Measurements from ENCODE around the gene SPINDOC.

Gene SPINDOC

DNA sequence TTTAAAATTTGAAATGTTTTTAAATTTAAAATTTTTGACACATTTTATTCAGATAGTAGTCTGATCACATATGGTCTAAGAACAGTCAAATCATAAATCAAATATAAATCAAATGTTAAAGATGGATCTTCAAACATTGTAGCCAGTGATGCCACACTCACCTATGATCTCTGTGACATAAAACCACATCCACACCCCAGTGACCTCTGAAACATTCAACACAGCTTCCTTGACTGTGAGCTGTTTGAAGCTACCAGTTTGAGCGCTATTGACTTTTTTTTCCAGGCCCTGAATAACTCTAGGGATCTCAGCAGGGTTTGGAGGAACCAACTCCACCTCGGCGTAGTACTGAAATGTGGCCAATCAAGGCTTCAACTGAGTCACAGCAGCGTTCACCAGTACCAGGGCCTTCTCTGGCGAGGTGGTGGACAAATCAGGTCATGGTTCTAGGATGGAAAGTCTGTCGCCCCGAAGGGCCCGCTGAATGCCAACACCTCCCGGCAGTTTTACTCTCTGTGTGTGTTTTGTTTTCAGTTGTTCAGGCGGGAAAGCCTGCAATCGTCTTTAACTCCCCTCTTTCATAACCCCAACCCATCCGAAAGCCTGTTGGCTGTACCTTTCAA is 21.4 kb downstream of the SPINDOC start:
- DNase-seq, result no peak

DNA sequence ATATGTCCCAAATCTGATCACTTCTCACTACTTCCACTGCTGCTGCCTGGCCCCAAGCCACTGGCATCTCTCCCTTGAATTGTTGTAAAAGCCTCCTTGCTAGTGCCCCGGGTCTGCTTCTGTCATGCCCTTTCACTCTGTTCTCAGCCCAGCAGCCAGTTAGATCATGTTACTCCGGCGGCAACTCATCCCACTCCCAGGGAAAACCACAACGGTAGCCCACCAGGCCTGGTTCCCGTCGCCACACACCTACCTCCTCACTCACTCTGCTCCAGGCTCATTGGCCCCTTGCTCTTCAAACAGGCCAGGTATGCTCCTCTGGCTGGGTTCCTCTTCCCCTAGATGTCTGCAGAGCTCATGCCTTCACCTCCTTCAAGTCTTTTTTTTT is 21.9 kb downstream of the SPINDOC start:
- DNase-seq, result no peak

DNA sequence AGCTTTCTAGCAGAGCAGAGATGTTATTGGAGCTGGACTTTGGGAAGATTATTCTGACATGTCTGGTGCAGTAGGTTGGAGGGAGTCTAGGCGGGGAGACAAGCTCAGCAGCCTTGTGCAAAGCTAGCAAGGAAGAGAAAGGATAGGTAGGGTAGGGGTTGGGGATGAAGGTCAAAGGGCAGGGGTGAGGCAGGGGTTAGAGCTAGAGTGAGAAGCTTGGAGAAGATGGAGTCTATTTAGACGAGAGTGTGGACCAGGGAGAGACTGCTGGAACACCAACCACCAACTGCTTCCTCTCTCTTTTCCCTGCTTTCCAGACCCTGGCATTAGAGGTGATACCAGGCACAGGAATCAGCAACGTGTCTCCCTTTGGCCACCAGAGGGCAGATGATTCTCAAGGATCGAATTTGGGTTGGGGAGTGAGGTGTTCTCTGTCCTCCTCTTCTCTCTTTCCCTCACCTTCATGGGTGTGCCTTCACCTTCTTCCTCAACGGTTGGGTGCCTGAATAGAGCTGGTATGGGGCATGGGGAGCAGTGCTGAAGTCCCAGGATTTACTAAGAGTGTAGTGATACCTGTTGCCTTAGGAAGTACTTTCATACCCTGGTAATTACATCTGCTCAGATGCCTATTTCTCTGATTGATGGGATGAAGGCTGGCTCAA is 23.9 kb downstream of the SPINDOC start:
- DNase-seq, result peak; percentile 85

DNA sequence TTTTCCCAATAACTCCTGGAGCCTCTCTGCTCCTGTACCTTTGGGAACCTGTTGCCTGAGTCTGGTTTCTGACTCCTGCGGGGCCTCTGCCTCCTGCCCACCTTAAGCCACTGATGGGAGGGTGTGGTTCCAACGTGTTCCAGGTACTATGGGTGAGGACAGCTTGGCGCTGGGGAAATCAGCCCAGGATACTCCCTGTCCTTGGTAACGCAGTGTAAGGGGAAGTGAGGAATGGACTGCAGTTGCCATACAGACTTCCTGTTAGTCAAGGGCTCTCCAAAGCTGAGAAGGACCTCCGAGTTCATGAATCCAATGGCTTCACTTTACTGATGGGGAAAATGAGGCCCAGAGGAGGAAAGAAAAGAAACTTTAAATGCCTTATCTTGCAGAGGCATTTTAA is 24.5 kb downstream of the SPINDOC start:
- no peak for DNase-seq

DNA sequence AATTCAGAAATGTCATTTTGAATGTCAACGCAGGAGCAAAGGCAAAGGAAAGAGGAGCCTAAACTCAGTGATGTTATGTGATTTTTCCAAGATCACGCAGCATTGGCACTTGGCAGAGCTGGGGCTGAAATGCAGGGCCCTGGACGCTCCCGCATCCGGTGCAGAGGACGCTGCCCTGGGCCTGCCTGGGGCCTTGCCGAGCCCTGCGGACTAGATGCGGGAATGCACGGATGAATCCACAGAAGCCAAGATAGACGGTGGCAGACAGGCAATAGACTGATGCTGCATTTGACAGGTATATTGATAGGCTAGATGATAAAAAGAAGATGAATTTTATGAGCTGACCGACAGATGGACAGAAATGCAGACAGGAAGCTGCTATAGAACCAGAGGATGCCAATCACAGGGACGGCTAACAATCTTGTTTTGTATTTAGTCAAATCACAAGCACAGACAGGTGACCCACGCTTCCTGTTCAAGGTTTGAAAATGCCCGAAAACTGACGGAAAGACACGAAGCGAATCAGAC is 25.0 kb downstream of the SPINDOC start:
- DNase-seq, result no peak

DNA sequence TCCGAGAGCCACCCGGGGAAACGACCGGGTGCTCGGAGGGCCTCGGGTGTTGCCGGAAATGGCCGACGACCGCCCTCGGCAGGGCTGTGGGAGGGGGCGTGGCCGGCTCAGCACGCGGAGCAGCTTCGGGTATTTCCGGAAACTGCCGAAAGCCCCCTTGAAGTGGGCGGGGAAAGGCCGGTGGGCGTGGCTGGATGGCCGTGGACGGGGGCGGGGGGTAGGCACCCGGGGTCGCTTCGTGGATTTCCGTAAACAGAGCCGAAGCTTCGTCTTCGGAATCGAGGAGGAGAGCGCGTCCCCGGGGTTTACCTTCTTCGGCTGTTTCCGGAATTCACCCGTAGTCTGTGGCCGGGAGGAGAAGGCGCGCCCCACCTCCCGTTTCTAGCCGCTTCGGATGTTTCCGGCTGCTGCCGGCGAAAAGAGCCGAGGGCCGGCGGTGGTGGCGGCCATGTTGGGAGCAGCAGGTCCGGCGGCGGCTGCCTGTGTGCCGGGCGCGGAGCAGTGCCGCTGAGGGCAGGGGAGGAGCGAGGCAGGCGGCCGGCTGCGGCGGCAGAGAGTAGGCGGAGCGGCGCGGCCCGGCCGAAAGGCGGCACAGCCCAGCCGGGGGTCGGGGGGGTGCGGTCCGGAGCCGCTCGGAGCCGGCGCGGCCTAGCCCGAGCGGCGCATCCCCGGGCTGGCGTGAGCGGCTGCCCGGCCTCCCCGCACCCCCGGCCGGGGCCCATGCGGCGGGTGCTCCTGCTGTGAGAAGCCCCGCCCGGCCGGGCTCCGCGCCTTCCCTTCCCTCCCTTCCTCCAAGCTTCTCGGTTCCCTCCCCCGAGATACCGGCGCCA is 25.6 kb downstream of the SPINDOC start, which contains the start of gene MARK2:
Gene MARK2 (plus strand): TSS at position 433 of the 830 bp plus-strand sequence. CDS start 397 bp downstream, at position 830.
- DNase-seq, result peak; percentile 99

DNA sequence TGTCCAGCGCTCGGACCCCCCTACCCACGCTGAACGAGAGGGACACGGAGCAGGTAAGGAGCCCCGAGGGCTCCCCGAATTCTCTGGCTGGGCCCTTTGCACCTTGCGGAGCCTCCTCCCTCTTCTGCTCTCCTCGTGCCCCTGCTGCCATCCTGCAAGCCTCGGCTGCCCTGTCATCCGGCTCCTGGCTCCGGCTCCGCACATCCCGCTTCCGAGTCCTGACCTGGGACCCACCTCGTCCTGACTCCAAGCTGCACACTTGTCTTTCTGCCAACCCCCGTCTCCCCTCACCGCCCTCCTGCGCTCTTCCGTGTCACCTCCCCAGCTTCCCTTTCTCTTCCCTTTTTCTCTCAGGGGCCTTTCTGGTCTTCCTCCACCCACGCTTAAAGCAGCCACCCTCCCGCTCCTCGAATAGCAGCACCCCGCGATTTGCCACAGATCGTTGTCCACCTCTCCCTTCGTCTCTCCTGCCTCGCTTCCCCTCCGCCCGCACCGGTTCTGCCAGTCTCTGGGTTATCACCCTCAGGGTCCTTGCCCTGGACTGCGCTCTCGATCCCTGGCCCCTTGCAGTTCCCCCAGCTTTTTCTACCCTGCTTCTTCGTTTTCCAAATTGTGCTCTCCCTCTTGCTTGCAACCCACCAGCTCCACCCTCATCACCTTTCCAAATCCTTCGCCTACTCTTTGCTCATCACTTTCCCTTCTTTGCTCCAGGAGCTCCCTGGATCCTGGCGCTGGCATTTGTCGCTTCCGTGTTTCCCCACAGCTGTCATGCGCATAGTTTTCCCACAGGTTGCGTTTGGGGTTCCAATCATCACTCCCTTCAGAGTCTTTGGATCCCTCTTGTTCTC is 26.5 kb downstream of the SPINDOC start:
- DNase-seq, result no peak

DNA sequence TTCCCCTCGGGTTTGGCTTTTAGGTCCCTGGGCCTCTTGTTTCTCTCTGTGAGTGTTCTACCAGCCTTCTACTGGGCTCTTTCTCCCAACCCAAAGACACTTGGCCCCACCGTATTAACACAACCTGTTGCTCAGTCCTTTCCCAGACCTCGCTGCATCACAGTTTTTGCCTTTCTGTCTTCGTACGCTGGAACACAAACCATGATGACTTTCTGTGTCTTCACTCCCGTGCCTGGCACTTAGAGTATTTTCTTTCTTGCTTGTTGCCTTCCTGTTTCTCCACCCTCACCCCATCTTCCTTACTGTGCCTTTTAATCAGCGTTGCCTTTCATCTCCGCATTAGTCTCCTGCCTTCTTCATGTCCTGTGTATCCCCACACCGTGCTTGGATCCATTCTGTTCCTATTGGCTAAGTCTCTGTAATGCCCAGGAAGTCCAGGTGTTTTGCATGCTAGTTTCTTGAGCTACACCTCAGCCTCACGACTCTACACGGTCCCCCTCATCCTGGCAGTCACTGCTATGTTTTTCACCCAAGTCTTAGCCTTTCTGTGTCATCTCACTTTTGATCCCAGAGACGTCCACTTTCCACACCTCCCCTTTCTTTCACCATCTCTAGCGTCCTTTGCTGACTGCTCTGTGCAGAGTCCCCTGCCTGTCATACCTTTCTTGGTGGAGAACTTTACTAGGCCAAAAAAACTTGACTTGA is 27.3 kb downstream of the SPINDOC start:
- no peak for DNase-seq

DNA sequence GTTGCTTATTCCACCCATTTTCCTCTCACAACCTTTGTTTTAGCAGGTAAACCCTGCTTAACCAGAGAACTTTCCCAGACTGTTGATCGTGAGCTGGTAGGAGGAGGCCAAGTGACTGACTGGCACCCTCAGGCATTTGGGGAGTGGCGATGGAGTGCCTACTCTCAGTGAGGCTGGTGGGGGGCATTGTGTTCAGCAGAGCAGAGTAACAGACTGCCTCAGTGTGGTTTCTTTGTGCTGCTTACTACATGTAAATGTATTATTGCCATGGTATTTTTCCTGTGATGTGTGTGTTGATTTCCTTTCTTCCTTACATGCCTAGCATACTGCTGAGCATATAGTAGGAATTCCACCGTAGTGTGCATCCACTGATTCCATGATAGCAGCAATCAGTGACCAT is 28.3 kb downstream of the SPINDOC start:
- DNase-seq, result no peak

DNA sequence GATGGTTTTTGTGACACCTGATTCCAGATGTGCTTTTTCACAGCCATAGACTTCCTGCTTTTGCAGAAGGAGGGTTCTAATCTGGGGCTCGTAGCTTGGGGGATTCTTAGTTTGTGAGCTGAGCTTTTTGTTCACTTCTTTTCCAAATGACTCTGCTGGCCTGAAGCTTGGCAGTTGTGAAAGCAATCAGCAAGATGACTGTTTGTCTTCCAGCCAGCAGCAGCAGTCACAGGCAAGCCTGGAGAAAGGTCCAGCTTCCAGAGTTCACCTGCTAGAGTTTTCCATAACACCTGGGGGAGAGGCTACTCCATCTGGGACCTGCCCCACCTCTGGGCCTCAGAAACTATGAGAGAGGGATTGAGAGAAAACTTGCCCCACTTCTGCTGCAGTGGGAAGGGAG is 29.8 kb downstream of the SPINDOC start:
- no peak for DNase-seq

DNA sequence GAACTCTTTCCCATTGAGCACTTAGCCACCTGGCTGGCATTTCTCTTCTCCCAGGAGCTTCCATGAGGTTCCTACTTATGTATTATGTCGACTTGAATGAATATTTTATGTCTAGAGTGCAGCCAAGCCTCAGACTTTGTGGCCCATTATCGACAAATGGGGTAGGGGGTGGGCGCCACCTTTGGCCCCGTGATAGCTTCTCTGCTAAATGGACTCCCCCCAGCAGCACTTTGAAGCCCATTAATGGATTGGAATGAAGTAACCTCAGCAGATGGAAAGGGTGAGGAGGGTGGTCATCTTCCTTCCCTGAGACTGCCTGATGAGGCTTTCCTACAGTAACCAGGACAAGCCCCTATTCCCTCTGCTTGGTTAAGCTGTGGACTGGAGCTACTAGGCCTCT is 31.6 kb downstream of the SPINDOC start:
- no peak for DNase-seq

DNA sequence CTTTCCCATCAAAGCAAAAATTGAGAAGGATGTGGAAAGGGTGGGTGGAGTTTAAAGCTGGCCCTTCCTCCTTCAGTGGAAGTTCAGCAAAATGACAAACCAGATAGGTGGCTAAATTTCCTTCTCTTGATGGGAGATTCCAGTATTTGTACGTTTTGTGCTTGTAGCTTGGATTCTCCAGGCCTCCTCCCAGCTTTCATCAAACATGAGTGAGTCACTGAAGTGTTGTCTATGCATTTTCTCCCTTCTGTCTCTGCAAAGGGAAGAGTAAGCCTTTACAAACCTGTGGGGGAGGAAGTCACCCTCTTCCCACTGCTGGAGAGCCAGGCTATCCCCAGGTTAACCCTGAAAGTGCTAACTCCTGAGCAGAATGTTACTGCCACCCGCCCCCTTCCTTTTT is 32.0 kb downstream of the SPINDOC start:
- DNase-seq, result no peak

DNA sequence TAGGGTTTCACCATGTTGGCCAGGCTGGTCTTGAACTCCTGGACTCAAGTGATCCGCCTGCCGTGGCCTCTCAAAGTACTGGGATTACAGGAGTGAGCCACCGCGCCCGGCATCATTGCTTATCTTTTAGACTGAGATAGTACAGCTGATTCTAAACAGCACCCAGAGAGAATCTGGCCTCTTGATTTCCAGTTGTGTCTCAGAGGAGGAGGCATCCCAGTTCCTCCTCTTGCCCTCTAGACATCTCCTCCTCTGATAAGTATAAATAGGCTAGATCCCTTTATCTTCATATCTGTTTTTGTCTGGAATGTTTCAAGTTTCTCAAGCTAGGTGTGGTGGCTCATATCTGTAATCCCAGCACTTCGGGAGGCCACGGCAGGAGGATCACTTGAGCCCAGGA is 32.7 kb downstream of the SPINDOC start:
- no peak for DNase-seq

DNA sequence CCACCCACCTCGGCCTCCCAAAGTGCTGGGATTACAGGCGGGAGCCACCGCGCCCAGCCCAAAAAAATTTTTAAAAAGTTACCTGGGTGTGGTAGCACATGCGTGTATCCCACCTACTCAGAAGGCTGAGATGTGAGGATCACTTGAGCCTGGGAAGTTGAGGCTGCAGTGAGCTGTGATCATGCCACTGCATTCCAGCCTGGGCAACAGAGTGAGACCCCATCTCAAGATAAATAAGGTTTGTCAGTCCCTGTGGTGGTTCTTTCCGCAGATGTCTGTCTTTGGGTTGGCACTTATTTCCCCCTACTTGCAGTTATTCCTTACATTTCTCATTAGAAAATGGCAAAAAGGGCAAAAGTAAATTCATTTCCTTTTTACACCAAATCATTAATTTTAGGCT is 33.6 kb downstream of the SPINDOC start:
- DNase-seq, result no peak

DNA sequence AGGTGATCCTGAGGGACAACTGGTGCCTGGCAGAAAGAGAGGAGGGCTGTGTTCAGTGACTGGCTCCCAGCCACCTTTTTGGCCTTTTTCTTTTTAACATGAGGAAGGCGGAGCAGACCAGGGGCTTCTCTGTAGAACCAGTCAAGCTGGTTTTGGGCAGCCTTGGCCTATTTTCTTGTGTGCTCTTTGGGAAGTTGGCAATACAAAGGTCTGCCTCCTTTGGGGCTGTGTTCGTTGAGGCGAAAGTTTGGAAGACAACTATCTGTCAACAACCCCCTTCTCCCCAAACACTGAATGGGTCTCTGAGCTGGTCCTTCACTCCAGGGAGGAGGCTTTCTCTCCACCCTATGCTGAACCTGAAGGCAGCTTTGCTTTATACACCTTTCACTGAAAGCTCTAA is 34.1 kb downstream of the SPINDOC start:
- DNase-seq, result no peak

DNA sequence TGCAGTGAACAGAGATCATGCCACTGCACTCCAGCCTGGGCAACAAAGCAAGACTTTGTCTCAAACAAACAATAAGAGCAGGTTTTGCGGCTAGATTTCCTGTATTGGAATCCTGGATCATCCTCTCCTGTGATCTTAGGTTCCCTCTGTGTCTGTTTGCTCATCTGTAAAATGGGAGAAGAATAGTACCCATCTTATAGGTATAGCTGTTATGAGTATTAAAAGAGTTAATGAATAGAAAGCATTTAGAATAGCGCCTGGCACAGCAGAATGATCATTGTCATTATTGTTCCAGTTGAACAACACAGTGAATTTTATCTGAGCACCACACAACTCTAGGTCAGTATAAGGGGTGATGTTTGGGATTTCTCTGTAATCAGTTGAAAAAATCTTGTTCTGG is 36.4 kb downstream of the SPINDOC start:
- no peak for DNase-seq

DNA sequence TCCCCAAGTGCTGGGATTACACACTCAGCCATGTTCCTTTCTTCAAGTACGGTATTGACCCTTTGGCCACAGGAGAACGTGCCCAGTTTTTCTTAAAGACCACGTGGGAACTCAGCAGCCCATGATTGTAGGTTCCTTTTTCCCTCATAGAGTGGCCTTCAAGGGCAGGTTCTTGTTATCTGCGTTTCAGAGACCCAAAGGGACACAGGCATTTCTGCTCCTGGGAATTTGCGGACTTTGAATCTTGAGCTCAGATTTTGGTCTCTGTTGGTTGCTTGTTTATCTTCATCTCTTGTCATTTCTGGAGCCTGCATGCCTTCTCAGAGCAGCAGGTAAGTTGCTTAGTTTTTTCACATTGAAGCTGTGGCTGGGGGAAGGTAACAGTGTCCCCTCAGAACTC is 37.7 kb downstream of the SPINDOC start:
- no peak for DNase-seq

DNA sequence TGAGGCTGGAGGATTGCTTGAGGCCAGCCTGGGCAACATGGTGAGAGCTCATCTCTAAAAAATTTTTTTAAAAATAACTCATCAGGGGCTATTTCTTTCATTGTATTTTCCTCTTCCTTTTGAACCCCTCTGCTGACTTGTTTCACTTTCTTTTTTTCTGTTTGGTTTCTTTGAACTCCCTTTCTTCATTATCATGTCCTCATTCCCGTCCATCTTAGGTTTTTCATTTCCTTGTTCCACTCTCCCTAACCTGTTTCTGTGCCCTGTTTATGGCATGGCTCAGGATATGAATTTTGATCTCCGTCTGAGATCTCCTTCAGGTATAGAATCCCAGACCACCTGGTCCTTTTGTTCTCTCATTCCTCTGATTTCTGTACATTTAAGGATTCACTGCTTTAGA is 38.1 kb downstream of the SPINDOC start:
- no peak for DNase-seq

DNA sequence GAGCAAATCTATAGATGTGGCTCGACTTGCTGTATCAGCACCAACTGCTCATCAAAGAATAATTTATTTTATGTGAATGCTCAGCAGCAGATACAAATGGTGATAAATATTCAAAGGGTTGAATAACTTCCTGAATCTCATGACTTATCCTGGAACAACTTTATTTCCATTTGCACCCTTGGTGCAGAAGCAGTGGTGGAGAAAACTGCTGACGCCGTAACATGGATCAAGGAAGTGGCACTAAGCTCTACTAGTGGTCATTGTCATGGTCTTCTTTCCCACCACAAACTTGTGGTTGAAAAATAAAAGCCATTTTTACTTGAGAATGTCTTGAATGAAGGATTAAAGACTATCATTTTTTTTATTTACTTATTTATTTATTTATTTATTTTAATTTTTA is 40.2 kb downstream of the SPINDOC start:
- DNase-seq, result no peak

DNA sequence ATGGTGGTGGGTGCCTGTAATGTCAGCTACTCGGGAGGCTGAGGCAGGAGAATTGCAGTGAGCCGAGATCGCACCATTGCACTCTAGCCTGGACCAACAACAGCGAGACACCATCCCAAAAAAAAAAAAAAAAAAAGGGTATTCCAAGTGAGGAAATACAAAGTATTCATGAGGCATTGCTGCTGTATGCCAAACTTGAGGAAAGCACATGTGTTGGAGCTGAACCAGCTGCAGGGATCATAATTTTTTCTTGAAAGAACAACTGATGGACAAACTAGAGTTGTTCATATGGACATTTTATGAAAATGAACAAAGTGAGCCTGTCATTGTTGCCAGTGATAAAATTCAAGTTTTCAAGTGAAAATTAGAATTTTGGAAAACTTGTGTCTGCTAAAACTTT is 41.4 kb downstream of the SPINDOC start:
- no peak for DNase-seq

DNA sequence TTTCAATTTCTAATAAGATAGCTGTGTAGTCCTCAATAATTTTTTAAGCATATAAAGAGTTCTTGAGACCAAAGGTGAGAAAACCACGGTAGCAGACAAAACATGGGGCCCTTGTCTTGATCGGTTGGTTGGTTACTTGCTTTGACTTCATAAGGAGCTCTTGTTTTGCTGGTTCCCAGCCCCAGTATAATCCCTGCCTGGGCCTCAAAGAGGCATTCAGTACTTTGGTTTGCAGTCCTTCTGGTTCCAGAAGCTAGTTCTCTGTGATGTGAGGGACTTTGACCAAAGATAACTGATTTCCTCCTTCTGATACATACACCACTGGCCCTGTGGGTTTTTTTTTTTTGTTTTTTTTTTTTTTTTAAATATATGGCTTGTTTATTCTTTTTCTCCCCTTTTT is 42.7 kb downstream of the SPINDOC start:
- DNase-seq, result no peak
